ENCODE data around the gene ZMAT3.
"Not testable (repeated sequence)": the region's sequence is repeated elsewhere in the genome, so short reads cannot be mapped to it uniquely, and the experiment has no call there.

ZMAT3 gene

GRCh38 chr3:179063945-179064560 lies 7.6 kb downstream of the ZMAT3 start:
- Histone ChIP-seq H3K4me3 (ENCODE audit: severe bottlenecking) (no peak overlapping the region), H3K27me3 (ENCODE audit: insufficient read depth, poor library complexity, severe bottlenecking) (no peaks in the 10 kb centered on the region), H3K36me3 (ENCODE audit: low read depth) (peaks cover 17% of the 10 kb centered on the region), H3K9me3 (ENCODE audit: severe bottlenecking) (no peaks in the 10 kb centered on the region), H3K4me1 (ENCODE audit: insufficient read depth, poor library complexity, severe bottlenecking) (peaks cover 7% of the 10 kb centered on the region), H3K27ac (ENCODE audit: poor library complexity, severe bottlenecking) (no peak overlapping the region)
- peak; percentile 78 for ATAC-seq (ENCODE audit: low read depth)
- TF ChIP-seq, protein P1, sequence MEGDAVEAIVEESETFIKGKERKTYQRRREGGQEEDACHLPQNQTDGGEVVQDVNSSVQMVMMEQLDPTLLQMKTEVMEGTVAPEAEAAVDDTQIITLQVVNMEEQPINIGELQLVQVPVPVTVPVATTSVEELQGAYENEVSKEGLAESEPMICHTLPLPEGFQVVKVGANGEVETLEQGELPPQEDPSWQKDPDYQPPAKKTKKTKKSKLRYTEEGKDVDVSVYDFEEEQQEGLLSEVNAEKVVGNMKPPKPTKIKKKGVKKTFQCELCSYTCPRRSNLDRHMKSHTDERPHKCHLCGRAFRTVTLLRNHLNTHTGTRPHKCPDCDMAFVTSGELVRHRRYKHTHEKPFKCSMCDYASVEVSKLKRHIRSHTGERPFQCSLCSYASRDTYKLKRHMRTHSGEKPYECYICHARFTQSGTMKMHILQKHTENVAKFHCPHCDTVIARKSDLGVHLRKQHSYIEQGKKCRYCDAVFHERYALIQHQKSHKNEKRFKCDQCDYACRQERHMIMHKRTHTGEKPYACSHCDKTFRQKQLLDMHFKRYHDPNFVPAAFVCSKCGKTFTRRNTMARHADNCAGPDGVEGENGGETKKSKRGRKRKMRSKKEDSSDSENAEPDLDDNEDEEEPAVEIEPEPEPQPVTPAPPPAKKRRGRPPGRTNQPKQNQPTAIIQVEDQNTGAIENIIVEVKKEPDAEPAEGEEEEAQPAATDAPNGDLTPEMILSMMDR (IDR thresholded peaks at IDR 0.05; ENCODE audit: poor library complexity, severe bottlenecking), result no peak
- no peak for DNase-seq (ENCODE audit: low spot score)

GRCh38 chr3:179056326-179056725 lies 15.3 kb downstream of the ZMAT3 start:
- TF ChIP-seq, protein P1 (IDR thresholded peaks at IDR 0.05; ENCODE audit: poor library complexity, severe bottlenecking), result no peak
- no peaks in the 10 kb centered on the region; the same call in 1 of the 2 replicates for H3K36me3 ChIP-seq (ENCODE audit: low read depth)

DNA sequence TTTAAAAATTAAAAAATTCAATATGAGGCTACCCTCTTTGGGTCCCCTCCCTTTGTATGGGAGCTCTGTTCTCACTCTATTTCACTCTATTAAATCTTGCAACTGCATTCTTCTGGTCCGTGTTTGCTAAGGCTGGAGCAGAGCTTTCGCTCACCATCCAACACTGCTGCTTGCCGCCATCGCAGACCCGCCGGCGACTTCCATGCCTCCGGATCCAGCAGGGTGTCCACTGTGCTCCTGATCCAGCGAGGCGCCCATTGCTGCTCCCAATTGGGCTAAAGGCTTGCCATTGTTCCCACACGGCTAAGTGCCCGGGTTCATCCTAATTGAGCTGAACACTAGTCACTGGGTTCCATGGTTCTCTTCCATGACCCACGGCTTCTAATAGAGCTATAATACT lies 17.0 kb downstream of the ZMAT3 start:
- not testable (repeated sequence) for H3K4me1 ChIP-seq (ENCODE audit: insufficient read depth, poor library complexity, severe bottlenecking); H3K9me3 ChIP-seq (ENCODE audit: severe bottlenecking); H3K27me3 ChIP-seq (ENCODE audit: insufficient read depth, poor library complexity, severe bottlenecking); ATAC-seq (ENCODE audit: low read depth); H3K27ac ChIP-seq (ENCODE audit: poor library complexity, severe bottlenecking); H3K36me3 ChIP-seq (ENCODE audit: low read depth); DNase-seq (ENCODE audit: low spot score); H3K4me3 ChIP-seq (ENCODE audit: severe bottlenecking)

More at GRCh38 chr3:179056326-179056725, 15.3 kb downstream of the ZMAT3 start:
- no peak for ATAC-seq (ENCODE audit: low read depth)
- Histone ChIP-seq H3K9me3 (ENCODE audit: severe bottlenecking) (no peaks in the 10 kb centered on the region), H3K4me3 (ENCODE audit: severe bottlenecking) (no peak overlapping the region), H3K27me3 (ENCODE audit: insufficient read depth, poor library complexity, severe bottlenecking) (no peaks in the 10 kb centered on the region), H3K27ac (ENCODE audit: poor library complexity, severe bottlenecking) (no peak overlapping the region), H3K4me1 (ENCODE audit: insufficient read depth, poor library complexity, severe bottlenecking) (no peaks in the 10 kb centered on the region)
- no peak for DNase-seq (ENCODE audit: low spot score)

DNA sequence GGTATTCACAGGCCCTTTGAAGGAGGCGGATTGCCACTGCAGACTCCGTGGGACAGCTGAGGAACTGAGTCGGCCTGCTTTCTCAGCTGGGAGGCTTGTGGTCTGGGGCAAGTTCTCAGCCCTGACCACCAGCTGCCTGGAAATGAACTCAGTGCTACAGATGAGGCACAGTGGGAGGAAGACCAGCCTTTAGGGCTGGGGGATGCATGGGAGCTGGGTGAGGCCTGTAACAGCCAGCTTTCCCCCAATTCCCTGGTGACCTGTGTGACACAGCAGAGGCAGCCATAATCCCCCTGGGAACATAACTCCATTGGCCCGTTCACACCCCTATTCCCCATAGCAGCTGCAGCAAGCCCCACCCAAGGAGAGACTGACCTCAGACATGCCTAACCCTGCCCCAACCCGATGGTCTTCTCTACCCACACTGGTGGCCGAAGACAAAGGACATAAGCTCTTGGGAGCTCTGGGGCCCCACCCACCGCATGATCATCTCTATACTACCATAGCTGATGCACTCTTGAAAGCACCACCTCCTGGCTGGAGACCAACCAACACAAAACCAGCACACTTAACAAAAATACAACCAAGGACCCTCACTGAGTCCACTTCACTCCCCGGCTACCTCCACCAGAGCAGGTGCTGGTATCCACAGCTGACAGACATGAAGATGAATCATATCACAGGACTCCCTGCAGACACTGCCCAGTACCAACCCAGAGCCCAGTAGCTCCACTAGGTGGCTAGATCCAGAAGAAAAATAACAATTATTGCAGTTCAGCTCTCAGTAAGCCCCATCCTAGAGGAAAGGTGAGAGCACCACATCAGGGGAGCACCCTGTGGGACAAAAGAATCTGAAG lies 24.9 kb downstream of the ZMAT3 start:
- DNase-seq (ENCODE audit: low spot score) (no peak), ATAC-seq (ENCODE audit: low read depth) (no peak)
- H3K4me1 ChIP-seq (ENCODE audit: insufficient read depth, poor library complexity, severe bottlenecking), result no peaks in the 10 kb centered on the region
- no peak overlapping the region for H3K27ac ChIP-seq (ENCODE audit: poor library complexity, severe bottlenecking)
- H3K36me3 ChIP-seq (ENCODE audit: low read depth), result no peaks in the 10 kb centered on the region
- no peak overlapping the region for H3K4me3 ChIP-seq (ENCODE audit: severe bottlenecking)
- H3K9me3 ChIP-seq (ENCODE audit: severe bottlenecking), result no peaks in the 10 kb centered on the region
- TF ChIP-seq, protein P1 (IDR thresholded peaks at IDR 0.05; ENCODE audit: poor library complexity, severe bottlenecking), result no peak
- H3K27me3 ChIP-seq (ENCODE audit: insufficient read depth, poor library complexity, severe bottlenecking), result no peaks in the 10 kb centered on the region

- H3K4me3 ChIP-seq (ENCODE audit: severe bottlenecking), result no peak overlapping the region
- no peak for DNase-seq (ENCODE audit: low spot score)
- TF ChIP-seq, protein P1 (IDR thresholded peaks at IDR 0.05; ENCODE audit: poor library complexity, severe bottlenecking), result no peak
- ATAC-seq (ENCODE audit: low read depth), result no peak
- no peaks in the 10 kb centered on the region for H3K9me3 ChIP-seq (ENCODE audit: severe bottlenecking)
- H3K4me1 ChIP-seq (ENCODE audit: insufficient read depth, poor library complexity, severe bottlenecking), result no peaks in the 10 kb centered on the region
- H3K36me3 ChIP-seq (ENCODE audit: low read depth), result no peaks in the 10 kb centered on the region
- H3K27me3 ChIP-seq (ENCODE audit: insufficient read depth, poor library complexity, severe bottlenecking), result no peaks in the 10 kb centered on the region
- no peak overlapping the region for H3K27ac ChIP-seq (ENCODE audit: poor library complexity, severe bottlenecking)
Observed at GRCh38 chr3:179045719-179046402, 25.7 kb downstream of the ZMAT3 start.

GRCh38 chr3:179038899-179039251 lies 32.7 kb downstream of the ZMAT3 start:
- H3K4me1 ChIP-seq (ENCODE audit: insufficient read depth, poor library complexity, severe bottlenecking), result peaks cover 11% of the 10 kb centered on the region
- not testable (repeated sequence) for DNase-seq (ENCODE audit: low spot score); H3K36me3 ChIP-seq (ENCODE audit: low read depth); H3K4me3 ChIP-seq (ENCODE audit: severe bottlenecking); H3K27me3 ChIP-seq (ENCODE audit: insufficient read depth, poor library complexity, severe bottlenecking); H3K27ac ChIP-seq (ENCODE audit: poor library complexity, severe bottlenecking); ATAC-seq (ENCODE audit: low read depth); H3K9me3 ChIP-seq (ENCODE audit: severe bottlenecking)
